ENCODE results near the gene NOC4L. TPM values are rescaled to one million over a fixed set of nuclear protein-coding genes. Genes with fewer than 3 reads are reported as not detected.
"Not testable (repeated sequence)": the region's sequence is repeated elsewhere in the genome, so short reads cannot be mapped to it uniquely, and the experiment has no call there.

Gene NOC4L
- total RNA-seq, 2 experiments from 2014 or later, result 31.0 to 47.6 TPM

- ChIA-PET POLR2A (no interaction called here), CTCF (ENCODE audit: unreplicated experiment) (no interaction called here)
- Histone ChIP-seq H3K4me1 (ENCODE audit: insufficient read depth, low read length, poor library complexity, severe bottlenecking) (no peaks in the 10 kb centered on the region), H3K4me2 (ENCODE audit: low read length) (no peak overlapping the region), H3K36me3 (ENCODE audit: insufficient read depth, low read length) (no peaks in the 10 kb centered on the region), H3K4me3 (ENCODE audit: low read depth, low read length, poor library complexity, severe bottlenecking) (no peak overlapping the region), H3K79me2 (ENCODE audit: insufficient read depth, low read depth, low read length) (no peaks in the 10 kb centered on the region), H3K27ac (ENCODE audit: low read depth, low read length, poor library complexity, severe bottlenecking) (no peak overlapping the region), H3K9me3 (ENCODE audit: low read length) (no peaks in the 10 kb centered on the region), H2AFZ (ENCODE audit: low read length) (no peak overlapping the region), H3K9me2 (ENCODE audit: insufficient read depth, low read length) (no peaks in the 10 kb centered on the region), H4K20me1 (ENCODE audit: insufficient read depth, low read length) (no peaks in the 10 kb centered on the region)
- intact Hi-C loops (cut with micrococcal nuclease; ENCODE audit: unreplicated experiment), result no loop called here
- no peak for DNase-seq (ENCODE audit: low spot score)
- no TSS peak for BruUV-seq (replicated peaks)
- TF ChIP-seq EZH2phosphoT487 (IDR thresholded peaks at IDR 0.05; ENCODE audit: borderline replicate concordance, low read depth, low read length), result no peak
- TF ChIP-seq, protein P1, sequence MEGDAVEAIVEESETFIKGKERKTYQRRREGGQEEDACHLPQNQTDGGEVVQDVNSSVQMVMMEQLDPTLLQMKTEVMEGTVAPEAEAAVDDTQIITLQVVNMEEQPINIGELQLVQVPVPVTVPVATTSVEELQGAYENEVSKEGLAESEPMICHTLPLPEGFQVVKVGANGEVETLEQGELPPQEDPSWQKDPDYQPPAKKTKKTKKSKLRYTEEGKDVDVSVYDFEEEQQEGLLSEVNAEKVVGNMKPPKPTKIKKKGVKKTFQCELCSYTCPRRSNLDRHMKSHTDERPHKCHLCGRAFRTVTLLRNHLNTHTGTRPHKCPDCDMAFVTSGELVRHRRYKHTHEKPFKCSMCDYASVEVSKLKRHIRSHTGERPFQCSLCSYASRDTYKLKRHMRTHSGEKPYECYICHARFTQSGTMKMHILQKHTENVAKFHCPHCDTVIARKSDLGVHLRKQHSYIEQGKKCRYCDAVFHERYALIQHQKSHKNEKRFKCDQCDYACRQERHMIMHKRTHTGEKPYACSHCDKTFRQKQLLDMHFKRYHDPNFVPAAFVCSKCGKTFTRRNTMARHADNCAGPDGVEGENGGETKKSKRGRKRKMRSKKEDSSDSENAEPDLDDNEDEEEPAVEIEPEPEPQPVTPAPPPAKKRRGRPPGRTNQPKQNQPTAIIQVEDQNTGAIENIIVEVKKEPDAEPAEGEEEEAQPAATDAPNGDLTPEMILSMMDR (conservative IDR thresholded peaks at IDR 0.05; ENCODE audit: low read length), result no peak
Observed at GRCh38 chr12:132194556-132194955, 50.3 kb downstream of the NOC4L start.

DNA sequence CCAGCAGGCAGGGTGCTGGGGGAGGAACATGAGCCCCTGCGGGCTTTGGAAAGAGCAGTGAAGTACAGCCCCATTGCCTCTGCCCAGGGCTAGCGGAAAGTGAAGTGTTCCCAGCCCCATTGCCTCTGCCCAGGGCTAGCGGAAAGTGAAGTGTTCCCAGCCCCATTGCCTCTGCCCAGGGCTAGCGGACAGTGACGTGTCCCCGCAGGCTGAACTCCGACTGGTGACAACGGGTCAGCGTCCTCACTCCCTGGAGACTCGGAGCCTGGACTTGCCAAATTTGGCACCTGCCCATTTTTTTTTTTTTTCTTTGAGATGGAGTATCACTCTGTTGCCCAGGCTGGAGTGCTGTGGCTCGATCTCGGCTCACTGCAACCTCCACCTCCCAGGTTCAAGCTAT lies 51.0 kb downstream of the NOC4L start:
- POLR2A ChIA-PET, result interaction anchor here (0.6 kb wide), 1 partner anchor 240 kb away, joined by 3 read pairs; no protein-coding TSS in a partner anchor
- H3K9me3 ChIP-seq (ENCODE audit: low read length), result not testable (repeated sequence)

DNA sequence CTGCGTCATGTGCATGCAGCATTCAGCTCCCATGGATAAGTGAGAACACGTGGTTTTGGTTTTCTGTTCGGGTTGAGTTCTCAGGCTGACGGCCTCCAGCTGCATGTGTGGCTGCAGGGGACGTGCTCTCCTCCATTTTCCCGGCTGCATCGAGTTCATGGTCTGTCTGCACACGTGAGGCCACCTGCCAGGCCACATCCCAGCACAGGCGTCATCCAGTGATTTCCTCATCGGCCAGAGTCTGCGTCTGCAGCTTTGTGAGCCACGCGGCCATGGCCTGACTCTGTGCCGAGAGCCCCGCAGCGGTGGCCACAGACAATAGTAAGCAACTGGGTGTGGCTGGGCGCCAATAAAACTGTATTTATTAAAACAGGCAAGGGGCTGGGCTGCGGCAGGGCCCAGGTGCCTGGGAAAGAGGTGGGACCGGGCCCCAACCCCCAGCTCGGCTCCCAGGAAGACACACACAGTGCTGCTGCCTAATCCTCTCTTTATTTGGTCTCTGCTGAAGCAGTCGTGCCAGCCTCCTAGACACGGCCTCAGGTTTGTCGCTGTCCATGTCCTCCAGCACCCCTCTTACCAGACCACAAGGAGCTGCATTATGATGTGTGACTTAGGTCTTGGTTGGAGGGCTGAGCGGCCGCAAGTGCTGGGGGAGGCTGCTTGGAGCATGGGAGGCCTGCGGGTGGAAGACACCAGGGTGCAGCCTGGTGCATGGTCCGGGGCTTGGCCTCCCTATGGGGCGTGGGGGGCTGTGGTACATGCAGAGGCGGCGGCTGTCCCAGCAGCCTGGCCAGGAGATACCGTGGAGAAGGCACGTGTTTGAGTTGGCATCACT lies 52.0 kb downstream of the NOC4L start:
- ChIA-PET CTCF (ENCODE audit: unreplicated experiment) (no interaction called here), POLR2A (no interaction called here)
- DNase-seq (ENCODE audit: low spot score), result no peak
- no peak overlapping the region for H3K27ac ChIP-seq (ENCODE audit: low read depth, low read length, poor library complexity, severe bottlenecking)
- no peaks in the 10 kb centered on the region for H3K9me3 ChIP-seq (ENCODE audit: low read length)
- no TSS peak for BruUV-seq (replicated peaks)
- no peaks in the 10 kb centered on the region for H3K36me3 ChIP-seq (ENCODE audit: insufficient read depth, low read length)
- no peak overlapping the region for H2AFZ ChIP-seq (ENCODE audit: low read length)
- no peaks in the 10 kb centered on the region for H4K20me1 ChIP-seq (ENCODE audit: insufficient read depth, low read length)
- H3K79me2 ChIP-seq (ENCODE audit: insufficient read depth, low read depth, low read length), result no peaks in the 10 kb centered on the region
- no peaks in the 10 kb centered on the region for H3K4me1 ChIP-seq (ENCODE audit: insufficient read depth, low read length, poor library complexity, severe bottlenecking)
- no peak for TF ChIP-seq EZH2phosphoT487 (IDR thresholded peaks at IDR 0.05; ENCODE audit: borderline replicate concordance, low read depth, low read length)
- TF ChIP-seq, protein P1 (conservative IDR thresholded peaks at IDR 0.05; ENCODE audit: low read length), result no peak
- intact Hi-C loops (cut with micrococcal nuclease; ENCODE audit: unreplicated experiment), result no loop called here
- H3K4me2 ChIP-seq (ENCODE audit: low read length), result no peak overlapping the region
- H3K4me3 ChIP-seq (ENCODE audit: low read depth, low read length, poor library complexity, severe bottlenecking), result no peak overlapping the region
- no peaks in the 10 kb centered on the region for H3K9me2 ChIP-seq (ENCODE audit: insufficient read depth, low read length)

More for the DNA sequence above, 51.0 kb downstream of the NOC4L start:
- DNase-seq (ENCODE audit: low spot score); H4K20me1 ChIP-seq (ENCODE audit: insufficient read depth, low read length); H2AFZ ChIP-seq (ENCODE audit: low read length); H3K4me3 ChIP-seq (ENCODE audit: low read depth, low read length, poor library complexity, severe bottlenecking); H3K4me2 ChIP-seq (ENCODE audit: low read length); H3K79me2 ChIP-seq (ENCODE audit: insufficient read depth, low read depth, low read length); intact Hi-C loops (cut with micrococcal nuclease; ENCODE audit: unreplicated experiment); H3K36me3 ChIP-seq (ENCODE audit: insufficient read depth, low read length); BruUV-seq (replicated peaks); H3K9me2 ChIP-seq (ENCODE audit: insufficient read depth, low read length); CTCF ChIA-PET (ENCODE audit: unreplicated experiment); H3K4me1 ChIP-seq (ENCODE audit: insufficient read depth, low read length, poor library complexity, severe bottlenecking); H3K27ac ChIP-seq (ENCODE audit: low read depth, low read length, poor library complexity, severe bottlenecking): not testable (repeated sequence)
